ENCODE results near the gene PRKCI.
"Not testable (repeated sequence)": the region's sequence is repeated elsewhere in the genome, so short reads cannot be mapped to it uniquely, and the experiment has no call there.

PRKCI gene

DNA sequence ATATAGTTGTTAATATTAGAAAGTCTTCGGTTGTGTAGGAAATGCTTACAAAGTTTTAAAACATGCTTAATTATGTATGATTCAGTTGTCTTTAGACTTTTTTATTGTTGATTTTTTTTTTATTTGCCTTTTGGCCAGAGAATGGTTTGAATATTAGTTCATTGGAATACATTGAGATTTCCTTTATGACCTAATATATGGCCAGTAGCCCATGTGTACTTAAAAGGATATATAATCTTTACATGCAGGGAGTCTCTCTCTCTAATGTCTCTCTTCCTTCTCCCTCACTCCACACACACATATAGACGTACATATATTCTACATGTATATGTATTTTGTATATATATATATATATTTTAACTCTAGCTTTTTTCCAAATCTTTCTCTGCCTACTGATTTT is 68.0 kb downstream of the PRKCI start:
- DNase-seq (ENCODE audit: low spot score), result no peak

DNA sequence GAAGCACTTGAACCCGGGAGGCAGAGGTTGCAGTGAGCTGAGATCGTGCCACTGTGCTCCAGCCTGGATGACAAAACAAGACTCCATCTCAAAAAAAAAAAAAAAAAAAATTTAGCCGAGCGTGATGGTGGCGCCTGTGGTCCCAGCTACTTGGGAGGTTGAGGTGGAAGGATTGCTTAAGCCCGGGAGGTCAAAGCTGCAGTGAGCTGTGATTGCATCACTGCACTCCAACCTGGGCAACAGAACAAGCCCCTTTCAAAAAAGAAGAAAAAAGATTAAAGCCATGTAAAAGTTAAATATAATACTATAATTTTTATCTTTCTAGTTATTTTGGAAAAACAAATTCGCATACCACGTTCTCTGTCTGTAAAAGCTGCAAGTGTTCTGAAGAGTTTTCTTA is 73.4 kb downstream of the PRKCI start:
- no peak for DNase-seq (ENCODE audit: low spot score)

DNA sequence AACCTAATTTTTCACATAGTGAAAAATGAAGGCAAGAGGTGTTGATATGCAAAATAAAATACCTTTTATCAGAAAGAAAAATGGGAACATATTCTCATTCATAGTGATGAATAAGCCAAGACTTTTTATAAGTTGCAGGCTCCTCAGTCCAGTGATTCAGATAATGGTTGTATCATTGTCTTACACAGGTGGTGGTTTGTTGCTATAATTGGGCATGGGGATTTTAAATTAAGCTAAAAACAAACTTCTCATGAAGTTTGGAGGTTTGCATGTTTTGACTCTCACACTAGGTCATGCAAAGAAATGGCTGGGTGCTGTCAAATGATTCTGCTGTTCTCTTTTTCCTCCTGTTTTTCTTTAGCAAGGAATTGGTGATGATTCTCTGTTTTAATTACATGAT is 74.5 kb downstream of the PRKCI start:
- DNase-seq (ENCODE audit: low spot score), result no peak

DNA sequence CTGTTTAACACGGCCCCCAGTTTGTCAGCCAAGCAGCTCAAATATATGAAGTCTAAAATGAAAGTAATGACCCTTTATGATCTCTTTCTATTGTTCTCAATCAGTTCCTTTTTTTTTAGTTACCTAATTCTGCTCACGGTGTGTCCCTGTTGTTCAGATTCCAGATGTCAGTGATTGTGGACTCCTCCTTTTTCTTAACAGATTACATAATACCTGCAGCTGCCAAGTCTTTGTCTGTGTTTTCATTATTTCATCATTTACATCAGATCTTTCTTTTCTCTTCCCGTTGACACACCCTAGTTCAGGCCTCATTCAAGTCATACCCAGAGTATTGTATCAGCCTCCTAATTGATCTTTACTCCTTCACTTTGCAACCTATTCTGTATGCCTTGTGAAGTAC is 79.2 kb downstream of the PRKCI start:
- no peak for DNase-seq (ENCODE audit: low spot score)

DNA sequence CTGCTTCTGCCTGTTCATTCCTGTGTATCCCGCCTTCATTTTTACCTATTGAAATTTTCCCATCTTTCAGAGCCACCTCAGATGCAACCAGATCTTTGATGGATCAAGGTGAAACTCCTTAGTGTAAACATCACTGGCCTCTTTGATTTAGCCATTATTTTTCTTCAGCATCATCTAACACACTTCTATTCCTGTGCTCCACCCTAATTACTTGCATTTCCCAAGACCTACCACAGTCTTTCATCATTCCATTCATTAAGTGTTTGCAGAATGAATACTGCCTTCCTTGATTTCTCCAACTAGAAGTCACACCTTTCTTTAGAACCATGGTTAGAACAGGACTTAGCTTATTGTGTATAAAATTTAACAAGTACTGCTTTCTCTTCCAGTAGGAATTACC is 79.8 kb downstream of the PRKCI start:
- DNase-seq (ENCODE audit: low spot score), result no peak

DNA sequence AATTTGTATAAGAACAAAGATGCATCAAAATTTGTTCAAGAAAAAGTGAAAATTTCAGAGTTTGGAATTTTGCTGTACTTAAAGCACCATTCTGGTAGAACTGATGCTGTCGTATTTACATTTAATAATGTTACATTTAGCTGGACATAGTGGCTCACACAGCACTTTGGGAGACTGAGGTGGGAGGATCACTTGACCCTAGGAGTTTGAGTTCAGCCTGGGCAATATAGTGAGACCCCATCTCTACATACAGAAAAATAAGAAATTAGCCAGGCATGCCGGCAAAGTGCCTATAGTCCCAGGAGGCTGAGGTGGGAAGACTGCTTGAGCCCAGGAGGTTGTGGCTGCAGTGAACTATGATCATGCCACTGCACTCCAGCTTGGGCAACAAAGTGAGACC is 83.8 kb downstream of the PRKCI start:
- no peak for DNase-seq (ENCODE audit: low spot score)

DNA sequence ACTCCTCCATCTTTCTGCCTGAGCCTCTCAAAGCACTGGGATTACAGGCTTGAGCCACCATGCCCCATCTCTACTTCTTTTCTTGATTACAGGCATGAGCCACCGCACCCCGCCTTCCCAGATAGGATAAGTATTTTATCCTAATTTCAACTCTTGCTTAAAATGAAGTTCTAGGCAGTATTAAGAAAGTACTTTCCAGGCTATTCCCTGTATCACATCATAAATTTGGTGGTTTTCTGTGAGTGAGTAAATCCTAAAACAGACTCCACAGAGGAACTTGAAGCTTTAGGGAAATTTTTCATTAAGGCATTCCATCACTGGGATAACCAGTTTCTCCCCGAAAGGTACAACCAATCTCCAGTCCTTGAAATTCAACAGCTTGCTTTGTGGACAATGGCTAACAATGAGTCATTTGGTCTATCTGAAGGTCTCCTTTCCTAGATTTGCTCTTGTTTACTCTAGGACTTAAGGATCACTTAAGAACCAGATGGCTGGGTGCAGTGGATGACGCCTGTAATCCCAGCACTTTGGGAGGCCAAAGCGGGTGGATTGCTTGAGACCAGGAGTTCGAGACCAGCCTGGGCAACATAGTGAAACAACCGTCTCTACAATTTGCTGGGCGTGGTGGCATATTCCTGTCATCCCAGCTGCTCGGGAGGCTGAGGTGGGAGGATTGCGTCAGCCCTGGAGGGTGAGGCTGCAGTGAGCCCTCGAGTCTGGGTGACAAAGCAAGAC is 85.6 kb downstream of the PRKCI start:
- no peak for DNase-seq (ENCODE audit: low spot score)

DNA sequence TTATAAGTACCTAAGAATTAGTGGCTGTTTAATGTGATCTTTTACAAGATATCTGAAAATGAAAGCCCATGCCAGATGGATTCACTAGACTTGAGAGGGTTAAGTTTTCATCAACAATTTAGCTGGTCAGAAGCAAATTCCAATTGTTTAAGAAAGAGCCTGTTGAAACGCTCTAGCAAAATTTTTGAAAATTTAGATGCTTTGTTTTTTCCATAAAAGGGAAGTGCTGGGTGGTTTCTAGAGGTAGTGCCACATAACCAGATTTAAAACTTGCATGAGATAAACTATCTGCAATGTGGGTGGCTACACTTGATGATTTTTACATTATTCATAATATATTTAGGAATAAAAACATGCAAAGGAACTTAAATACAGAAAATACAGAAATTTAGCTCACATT is 86.8 kb downstream of the PRKCI start:
- DNase-seq (ENCODE audit: low spot score), result no peak

DNA sequence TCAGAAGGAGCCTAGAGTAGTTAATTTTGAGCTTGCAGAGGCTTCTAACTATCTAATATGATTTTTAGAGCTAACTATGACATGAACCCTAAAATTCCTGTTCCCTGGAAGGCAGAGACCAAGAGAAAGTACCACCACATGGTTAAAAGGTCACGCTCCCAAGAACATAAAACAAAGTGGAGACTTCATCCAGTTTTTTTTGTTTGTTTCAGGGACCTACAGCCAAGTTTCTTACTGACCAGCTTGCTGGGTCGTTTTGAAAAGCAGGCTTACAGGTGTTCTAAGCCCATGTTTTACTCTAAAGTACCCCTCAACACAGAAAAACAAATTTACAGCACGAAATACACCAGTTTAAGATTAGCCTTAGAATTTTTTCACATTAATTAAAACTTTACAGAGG is 95.7 kb downstream of the PRKCI start:
- no peak for DNase-seq (ENCODE audit: low spot score)

DNA sequence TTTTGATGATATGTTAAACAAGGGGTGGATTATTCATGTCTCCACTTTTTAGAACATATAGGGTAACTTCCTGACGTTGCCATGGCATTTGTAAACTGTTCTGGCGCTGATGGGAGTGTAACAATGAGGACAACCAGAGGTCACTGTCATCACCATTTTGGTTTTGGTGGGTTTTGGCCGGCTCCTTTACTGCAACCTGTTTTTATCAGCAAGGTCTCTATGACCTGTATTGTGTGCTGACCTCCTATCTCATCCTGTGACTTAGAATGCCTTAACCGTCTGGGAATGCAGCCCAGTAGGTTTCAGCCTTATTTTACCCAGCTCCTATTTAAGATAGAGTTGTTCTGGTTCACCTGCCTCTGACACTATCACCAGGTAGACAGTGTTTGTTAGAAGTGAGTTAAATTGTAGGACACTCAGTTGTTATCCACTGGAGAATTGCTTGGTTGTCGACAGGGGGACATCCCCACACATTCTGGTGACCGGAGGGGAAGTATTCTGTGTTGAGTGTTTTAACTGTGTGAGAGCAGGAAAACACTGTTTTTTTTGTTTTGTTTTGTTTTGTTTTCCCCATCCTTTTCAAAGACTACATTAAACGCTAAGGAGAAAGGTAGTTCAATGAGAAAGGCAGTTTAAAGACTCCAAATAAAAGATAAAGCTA is 98.4 kb downstream of the PRKCI start:
- DNase-seq (ENCODE audit: low spot score), result no peak

DNA sequence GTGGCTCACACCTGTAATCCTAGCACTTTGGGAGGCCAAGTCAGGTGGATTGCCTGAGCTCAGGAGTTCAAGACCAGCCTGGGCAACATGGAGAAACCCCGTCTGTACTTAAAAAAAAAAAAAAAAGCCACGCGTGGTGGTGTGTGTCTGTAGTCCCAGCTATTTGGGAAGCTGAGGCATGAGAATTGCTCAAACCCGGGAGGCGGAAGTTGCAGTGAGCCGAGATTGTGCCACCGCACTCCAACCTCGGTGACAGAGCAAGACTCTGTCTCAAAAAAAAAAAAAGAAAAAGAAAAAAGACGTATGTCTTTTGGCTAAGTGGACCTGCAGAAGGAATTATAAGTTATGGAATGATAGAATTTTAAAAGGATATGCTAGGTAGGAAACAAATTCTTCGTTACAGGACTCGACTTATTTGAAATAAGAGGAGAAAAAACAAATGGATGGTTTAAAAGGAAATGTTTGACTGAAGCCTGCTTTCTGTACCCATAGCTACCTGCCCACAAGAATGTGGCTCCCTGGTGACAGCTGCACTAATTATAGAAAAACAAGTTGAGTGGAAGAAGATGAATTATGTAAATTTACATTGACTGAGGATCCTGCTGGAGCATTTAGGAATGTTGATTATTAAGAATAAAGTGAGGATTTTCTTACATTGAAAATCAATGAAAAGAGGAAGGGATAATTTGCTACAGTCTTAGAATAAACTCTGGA is 99.3 kb downstream of the PRKCI start:
- no peak for DNase-seq (ENCODE audit: low spot score)

DNA sequence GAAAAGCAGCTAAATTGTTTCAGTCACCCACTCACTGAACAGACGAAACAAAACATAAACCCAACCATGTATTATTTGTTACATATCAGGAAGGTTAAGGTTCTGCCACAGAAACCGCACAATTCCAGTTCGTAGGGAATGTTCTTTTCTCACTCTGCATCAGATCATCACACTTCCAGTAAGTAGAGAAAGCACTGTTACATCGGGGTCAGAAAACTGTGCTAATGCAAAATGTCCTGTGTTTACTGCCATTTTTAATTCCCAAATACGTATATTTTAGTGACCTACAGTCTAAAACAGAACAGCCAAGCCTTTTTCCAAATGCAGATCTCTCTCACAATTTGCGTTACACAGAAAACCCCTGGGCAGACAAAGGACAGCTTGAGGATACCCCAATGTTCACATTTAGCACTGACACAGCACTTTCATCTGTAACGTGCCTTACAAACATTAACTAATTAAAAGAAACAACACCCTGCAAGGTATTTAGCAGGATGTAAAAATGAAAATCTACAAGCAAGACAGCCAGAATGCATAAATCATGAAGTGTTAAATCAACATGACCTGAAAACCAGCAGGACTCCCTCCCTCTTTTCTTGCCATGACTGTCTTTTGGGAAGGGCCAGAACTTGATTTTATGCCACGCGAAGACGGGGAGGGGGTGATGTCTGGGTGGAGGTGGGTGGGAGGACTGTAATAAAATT is 100.5 kb downstream of the PRKCI start:
- no peak for DNase-seq (ENCODE audit: low spot score)

DNA sequence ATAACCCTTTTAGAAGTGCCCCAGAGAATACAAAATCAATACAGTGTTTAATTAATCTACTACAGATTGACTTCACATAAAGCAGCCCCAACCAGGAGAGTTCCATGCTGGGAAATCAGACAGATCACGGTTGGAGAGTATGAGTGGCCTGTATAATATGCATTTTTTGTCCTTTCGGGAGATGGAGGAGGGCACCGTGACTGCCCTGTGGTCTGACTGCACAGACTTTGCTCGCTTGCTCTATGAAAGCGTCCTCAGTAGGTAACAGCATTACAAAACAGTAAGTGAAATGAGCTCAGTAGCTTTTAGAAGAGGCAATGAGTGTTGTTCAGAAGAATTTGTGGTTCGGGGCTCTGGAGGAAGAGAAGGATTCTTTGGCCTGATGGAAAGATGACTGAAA is 101.1 kb downstream of the PRKCI start:
- no peak for DNase-seq (ENCODE audit: low spot score)

DNA sequence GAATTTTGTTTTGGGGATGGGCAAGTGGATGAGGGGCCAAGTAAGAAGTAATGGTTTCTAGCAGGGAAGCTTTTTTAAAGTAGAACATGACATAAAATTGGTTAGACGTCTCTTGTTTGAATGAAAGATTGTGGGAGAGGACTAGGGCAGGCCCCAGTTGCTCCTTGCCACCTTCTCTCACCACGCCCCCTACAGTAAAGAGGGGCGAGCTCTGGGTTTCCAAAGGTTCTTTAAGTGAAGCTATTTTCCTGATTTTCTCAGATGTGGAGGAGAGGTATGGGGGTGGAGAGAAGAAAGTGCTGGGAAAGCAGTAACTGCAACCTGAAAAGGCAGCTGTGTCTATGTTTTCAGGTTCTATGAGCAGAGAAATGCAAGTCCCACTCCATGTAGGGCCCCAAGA is 102.7 kb downstream of the PRKCI start:
- no peak for DNase-seq (ENCODE audit: low spot score)

DNA sequence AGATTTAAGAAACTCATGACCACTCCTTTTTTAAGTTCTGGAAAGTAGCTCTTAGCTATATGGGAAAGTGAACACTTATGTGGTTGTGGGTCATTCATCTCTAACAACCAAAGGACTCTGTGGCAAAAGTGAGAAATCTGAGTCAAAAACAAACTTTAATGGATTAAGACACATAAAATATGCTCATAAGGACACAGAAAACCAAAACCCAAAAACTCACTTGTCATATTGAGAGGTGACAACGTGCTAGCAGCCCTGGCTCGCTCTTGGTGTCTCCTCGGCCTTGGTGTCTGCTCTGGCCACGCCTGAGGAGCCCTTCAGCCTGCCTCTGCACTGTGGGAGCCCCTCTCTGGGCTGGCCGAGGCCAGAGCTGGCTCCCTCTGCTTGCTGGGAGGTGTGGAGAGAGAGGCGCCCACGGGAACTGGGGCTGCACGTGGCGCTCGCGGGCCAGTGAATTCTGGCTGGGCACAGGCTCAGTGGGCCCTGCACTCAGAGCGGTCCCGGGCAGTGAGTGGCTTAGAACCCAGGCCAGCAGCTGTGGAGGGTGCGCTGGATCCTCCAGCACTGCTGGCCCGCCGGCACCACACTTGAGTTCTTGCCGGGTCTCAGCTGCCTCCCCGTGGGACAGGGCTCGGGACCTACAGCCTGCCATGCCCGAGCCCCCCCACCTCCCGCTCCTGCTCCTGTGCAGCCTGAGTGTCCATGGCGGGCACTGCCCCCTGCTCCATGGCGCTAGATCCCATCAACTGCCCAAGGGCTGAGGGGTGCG is 105.0 kb downstream of the PRKCI start:
- no peak for DNase-seq (ENCODE audit: low spot score)

DNA sequence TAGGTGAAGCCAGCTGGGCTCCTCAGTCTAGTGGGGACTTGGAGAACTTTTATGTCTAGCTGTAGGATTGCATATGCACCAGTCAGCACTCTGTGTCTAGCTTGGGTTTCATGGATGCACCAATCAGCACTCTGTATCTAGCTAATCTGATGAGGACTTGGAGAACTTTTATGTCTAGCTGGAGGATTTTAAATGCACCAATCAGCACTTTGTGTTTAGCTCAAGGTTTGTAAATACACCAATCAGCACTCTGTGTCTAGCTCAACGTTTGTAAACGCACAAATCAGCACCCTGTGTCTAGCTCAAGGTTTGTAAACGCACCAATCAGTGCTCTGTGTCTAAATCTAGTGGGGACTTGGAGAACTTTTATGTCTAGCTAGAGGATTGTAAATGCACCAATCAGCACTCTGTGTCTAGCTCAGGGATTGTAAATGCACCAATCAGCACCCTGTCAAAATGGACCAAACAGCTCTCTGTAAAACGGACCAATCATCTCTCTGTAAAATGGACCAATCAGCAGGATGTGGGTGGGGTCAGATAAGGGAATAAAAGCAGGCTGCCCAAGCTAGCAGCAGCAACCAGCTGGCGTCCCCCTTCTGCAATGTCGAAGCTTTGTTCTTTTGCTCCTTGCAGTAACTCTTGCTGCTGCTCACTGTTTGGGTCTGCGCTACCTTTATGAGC is 105.8 kb downstream of the PRKCI start:
- not testable (repeated sequence) for DNase-seq (ENCODE audit: low spot score)

DNA sequence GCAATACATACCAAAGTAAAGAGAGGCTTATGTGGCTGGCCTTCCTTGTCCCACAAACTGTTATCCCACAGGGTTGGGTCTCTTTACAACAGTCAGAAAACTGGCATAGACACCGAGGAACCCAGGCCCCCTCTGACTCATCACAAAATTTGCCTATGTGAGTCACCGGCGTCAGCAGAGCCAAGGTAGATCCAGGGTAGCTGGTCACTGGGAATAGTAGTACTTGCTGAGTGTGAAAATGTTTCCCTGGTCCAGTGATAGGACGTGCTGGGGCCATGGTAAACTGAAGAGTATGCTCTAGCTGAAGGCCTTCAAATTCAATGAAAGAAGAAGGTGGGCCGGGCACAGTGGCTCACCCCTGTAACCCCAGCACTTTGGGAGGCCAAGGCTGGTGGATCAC is 108.1 kb downstream of the PRKCI start:
- no peak for DNase-seq (ENCODE audit: low spot score)

DNA sequence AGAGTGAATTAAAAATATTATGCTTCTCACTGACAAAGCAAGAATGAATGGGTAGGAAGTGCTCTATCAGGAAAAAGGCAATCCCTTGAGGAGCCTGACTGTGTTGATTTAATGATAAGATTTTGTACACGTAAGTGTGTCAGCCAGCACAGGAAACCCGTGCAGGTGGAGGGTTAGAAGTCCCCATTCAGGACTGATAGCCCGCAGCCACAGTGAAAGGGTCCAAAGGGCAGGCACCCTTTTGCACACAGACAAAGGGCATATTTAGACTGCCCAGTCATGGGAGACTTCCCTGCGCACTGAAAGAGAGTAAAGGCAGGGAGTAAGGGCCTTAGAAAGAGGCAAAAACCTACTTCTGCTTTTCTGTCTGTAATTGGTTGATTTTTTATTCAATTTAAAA is 108.9 kb downstream of the PRKCI start:
- no peak for DNase-seq (ENCODE audit: low spot score)

DNA sequence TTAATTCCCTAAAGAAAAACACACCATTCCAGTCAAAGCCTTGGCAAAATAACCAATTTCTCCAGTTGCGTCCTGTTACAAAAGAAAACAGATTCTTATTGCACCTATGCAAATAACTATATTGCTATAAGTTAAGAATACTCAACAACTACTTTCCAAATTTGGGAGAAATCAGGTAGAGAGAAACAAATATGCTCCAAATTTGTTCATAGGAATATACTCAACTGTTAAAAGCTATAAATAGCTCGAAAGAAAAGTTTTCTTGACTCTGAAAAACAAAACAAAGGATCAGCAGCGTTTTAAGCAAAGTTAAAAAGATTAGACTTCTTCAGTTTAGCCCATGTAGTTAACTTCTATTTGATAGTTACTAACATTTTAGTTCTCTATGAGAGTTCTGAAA is 115.2 kb downstream of the PRKCI start:
- DNase-seq (ENCODE audit: low spot score), result no peak

DNA sequence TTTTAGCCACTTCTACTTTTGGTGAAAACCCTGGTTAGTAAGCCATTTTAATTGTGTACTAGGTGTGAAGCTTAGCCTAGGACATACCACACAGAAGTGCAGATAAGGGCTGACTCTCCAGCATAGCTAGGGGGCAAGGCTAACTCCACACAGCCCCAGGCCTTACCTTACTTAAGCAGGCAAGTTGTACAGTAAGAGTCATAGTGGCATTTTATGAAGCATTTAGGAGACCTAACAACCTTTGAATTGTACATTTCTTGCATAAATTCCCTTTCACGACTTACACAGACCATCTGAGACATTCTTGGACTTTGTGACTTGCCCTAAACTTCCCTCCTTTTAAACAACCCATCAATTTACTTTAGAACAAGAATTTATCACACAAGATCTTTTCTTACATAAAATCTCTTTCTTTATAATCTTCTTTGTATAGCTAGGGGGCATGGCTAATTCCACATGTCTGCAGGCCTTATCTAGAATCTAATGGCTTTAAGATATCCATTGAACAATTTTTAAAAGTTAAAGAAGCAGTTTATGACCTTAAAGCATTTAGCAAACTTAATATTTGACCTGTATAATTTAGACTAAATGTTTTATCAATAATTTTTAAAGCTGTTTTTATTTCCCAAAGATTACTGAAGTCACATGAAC is 116.6 kb downstream of the PRKCI start:
- DNase-seq (ENCODE audit: low spot score), result no peak

DNA sequence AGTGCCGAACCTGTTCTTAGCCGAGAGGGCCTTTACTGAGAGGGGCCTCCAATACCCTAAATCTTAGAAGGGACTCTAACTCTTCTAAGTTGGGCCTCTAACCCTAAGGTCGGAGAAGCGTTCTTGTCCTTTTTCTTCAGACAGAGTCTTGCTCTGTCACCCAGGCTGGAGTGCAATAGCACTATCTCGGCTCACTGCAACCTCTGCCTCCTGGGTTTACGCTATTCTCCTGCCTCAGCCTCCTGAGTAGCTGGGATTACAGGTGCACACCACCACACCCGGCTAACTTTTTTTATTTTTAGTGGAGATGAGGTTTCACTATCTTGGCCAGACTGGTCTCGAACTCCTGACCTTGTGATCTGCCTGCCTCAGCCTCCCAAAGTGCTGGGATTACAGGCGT is 120.0 kb downstream of the PRKCI start:
- not testable (repeated sequence) for DNase-seq (ENCODE audit: low spot score)
